Neuron (in vitro differentiated cells): ENCODE results near the gene FANCD2OS.
A peak's percentile ranks its signal among the peaks of the same experiment; 100 is the strongest.
"Not testable (repeated sequence)": the region's sequence is repeated elsewhere in the genome, so short reads cannot be mapped to it uniquely, and the experiment has no call there.

ENCODE experiments used
- H2AFZ ChIP-seq: one replicate; pipeline ENCODE4 v1.6.1; 2013; ENCODE audit warnings: low read depth, mild to moderate bottlenecking, inconsistent platforms, low read length, moderate library complexity
- H3K27me3 ChIP-seq: one replicate; pipeline ENCODE4 v1.6.1; 2013; ENCODE audit warnings: low read length; ENCODE audit not compliant: insufficient read depth
- H3K36me3 ChIP-seq: one replicate; pipeline ENCODE4 v1.6.1; 2013; ENCODE audit warnings: low read length; ENCODE audit not compliant: insufficient read depth
- H3K4me1 ChIP-seq: one replicate; pipeline ENCODE4 v1.6.1; 2013; ENCODE audit warnings: low read length; ENCODE audit not compliant: insufficient read depth
- H3K4me3 ChIP-seq: 2 replicates; pipeline ENCODE4 v1.5.1; 2013; ENCODE audit warnings: mild to moderate bottlenecking, low read length, moderate library complexity
- H3K9me3 ChIP-seq: one replicate; pipeline ENCODE4 v1.6.1; 2013; ENCODE audit warnings: low read length

The FANCD2OS gene

DNA sequence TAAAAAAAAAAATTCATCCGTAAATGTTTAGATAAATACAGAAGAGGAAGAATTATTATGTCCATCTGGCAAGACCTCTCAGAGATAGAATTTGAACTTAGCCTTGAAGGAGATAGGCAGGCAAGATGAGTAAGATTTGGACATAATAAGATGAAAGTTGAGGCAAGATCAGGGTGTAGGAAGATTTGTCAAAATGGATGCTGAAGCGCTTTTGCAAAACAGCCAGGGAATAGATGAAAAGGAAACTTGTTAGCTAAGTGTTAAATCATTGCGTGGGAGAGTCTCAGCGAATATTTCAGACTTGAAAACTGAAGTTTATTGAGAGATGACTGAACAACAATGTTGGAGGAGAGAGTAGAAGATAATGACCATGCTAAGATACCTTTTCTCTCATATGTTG is 14.7 kb upstream of the FANCD2OS start:
- Histone ChIP-seq H3K36me3 (peaks cover 32% of the 10 kb centered on the region), H3K27me3 (no peaks in the 10 kb centered on the region)

DNA sequence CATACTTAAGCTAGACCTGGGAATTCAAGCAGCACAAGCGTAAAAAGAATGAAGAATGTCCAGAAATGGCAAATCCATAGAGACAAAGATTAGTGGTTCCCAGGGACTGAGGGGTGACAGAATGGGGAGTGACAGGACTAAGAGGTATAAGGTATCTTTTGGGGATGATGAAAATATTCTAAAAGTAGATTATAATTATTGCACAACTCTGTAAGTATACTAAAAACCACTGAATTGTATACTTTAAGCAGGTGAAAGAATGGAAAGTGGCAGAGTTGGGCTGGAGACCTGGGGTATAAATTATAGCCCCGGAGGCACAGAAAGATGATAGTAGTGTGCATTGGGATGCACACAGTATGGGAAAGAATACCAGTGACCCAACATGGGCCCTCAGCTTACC is 13.0 kb upstream of the FANCD2OS start:
- Histone ChIP-seq H3K4me3 (no peak overlapping the region), H3K27me3 (no peaks in the 10 kb centered on the region), H2AFZ (no peak overlapping the region), H3K4me1 (peaks cover 9% of the 10 kb centered on the region), H3K36me3 (peaks cover 18% of the 10 kb centered on the region), H3K9me3 (no peaks in the 10 kb centered on the region)

More for the DNA sequence above, 14.7 kb upstream of the FANCD2OS start:
- H3K4me1 ChIP-seq, result no peaks in the 10 kb centered on the region
- no peak overlapping the region for H2AFZ ChIP-seq
- no peak overlapping the region for H3K4me3 ChIP-seq
- no peaks in the 10 kb centered on the region for H3K9me3 ChIP-seq

DNA sequence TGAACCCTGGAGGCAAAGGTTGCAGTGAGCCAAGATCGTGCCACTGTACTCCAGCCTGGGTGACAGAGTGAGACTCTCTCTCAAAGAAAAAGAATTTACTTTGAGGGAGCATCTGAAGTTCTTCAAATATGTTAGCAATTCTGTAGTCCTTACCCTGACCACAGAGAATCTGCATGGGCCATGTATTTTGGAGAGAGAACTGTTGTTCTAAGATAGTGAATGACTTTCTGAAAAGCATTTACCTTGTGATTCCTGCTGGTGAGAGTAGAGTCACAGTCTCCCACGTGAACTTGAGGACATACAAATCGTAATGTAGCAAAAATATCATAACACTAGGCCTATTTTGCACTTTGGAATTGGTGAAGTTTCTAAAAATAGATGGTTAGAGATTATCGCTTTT is 11.3 kb upstream of the FANCD2OS start:
- Histone ChIP-seq H3K27me3 (no peaks in the 10 kb centered on the region), H3K36me3 (peaks cover 12% of the 10 kb centered on the region), H3K9me3 (no peaks in the 10 kb centered on the region), H2AFZ (no peak overlapping the region), H3K4me3 (no peak overlapping the region), H3K4me1 (peaks cover 9% of the 10 kb centered on the region)

DNA sequence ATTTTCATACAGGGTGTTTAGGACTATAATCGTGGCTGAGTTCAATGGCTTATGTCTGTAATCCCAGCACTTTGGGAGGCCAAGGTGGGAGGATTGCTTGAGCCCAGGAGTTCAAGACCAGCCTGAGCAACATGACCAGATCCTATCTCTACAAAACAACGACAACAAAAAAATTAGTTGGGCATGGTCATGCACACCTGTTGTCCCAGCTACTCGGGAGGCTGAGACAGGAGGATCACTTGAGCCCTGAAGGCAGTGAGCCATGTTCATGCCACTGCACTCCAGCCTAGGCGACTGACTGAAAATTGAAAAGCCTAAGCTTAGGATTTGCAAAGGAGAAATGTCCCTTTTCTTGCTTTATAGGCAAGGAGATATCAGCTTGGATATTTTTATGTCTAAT is 8.9 kb upstream of the FANCD2OS start:
- Histone ChIP-seq H3K36me3 (peaks cover 9% of the 10 kb centered on the region), H3K9me3 (no peaks in the 10 kb centered on the region), H3K27me3 (no peaks in the 10 kb centered on the region), H3K4me3 (peak overlapping the region; percentile 74), H3K4me1 (peaks cover 9% of the 10 kb centered on the region), H2AFZ (no peak overlapping the region)

DNA sequence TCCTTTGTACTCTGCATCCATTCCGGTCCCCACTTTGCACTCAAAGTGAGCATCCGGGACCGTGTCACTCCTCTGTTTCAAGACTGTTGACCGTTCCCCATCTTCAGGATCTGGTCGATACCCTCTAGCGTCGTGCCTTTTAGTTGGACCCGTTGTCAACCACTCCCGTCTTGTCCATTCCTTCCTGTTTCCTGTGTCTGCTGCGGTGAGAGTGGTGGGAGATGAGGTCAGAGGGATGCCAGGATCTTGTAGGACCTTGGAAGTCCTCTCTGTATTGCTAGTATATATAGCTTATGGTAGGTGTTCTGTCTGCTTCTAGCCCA is 8.0 kb upstream of the FANCD2OS start:
- Histone ChIP-seq H3K36me3 (peaks cover 5% of the 10 kb centered on the region), H3K4me1 (peaks cover 9% of the 10 kb centered on the region), H2AFZ (peak overlapping the region; percentile 68), H3K27me3 (no peaks in the 10 kb centered on the region), H3K9me3 (no peaks in the 10 kb centered on the region), H3K4me3 (peak overlapping the region; percentile 74)

DNA sequence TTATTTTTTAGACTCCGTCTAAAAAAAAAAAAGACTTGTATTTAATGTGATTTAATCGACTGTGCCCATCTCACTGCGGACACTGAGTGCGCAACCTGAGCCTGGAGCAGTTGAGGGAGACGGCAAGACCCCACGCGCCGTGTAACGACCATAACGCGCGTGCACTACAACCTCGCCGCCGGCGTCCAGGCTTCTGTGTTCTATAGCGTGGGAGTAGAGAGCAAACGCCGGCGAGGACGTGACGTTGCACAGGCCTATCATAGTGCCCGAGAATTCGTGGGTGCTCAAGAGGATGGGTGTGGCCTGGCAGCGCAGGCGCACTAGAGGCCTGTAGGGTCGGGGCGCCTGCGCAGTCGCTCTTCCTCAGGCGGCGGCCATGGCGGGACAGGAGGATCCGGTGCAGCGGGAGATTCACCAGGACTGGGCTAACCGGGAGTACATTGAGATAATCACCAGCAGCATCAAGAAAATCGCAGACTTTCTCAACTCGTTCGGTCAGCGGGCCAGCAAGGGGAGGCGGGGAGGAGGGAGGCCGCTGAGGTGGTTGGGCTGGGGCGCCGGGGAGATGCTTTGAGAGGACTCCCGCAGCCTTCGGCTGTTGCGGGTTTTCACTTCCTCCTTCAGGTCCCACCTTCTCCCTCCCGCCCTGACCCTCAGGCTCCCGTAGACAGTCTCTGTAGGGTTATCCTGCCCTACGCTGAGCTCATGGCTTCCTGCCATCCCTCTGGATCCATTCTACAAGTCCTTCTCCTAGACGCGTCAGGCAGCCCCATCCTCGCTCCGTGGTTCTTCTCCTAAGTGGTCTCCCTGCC is 7.5 kb upstream of the FANCD2OS start, which contains the start of gene BRK1:
TSS of gene BRK1 (plus strand) at position 350 of the 812 bp plus-strand sequence. CDS start at position 377, 27 bp downstream.
- peak within 1 kb of the TSS; percentile 68 for H2AFZ ChIP-seq
- peaks cover 9% of the 10 kb centered on the region for H3K4me1 ChIP-seq
- H3K36me3 ChIP-seq, result peaks cover 5% of the 10 kb centered on the region
- no peaks in the 10 kb centered on the region for H3K9me3 ChIP-seq
- H3K4me3 ChIP-seq, result peak within 1 kb of the TSS; percentile 74
- no peaks in the 10 kb centered on the region for H3K27me3 ChIP-seq

DNA sequence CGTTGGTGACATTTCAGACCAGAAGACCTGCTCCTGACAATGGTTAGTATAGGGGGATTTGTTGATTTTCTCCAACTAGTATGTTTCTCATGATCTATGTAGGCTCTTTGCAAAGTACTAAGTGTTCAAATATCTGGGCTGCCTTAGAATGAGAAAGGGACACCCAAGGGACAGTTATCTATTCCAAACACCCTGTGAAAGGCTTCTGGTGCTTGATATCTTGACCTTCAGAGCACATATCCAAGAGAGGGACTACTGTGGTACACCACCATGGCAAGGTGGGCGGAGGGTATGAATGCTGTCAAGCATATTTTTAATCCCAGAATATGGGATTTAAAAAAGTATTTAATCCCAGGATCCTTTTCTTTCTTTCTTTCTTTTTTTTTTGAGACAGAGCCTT is 1.1 kb downstream of the FANCD2OS start:
- H3K9me3 ChIP-seq, result no peaks in the 10 kb centered on the region
- H3K27me3 ChIP-seq, result no peaks in the 10 kb centered on the region
- peaks cover 1% of the 10 kb centered on the region for H3K36me3 ChIP-seq

DNA sequence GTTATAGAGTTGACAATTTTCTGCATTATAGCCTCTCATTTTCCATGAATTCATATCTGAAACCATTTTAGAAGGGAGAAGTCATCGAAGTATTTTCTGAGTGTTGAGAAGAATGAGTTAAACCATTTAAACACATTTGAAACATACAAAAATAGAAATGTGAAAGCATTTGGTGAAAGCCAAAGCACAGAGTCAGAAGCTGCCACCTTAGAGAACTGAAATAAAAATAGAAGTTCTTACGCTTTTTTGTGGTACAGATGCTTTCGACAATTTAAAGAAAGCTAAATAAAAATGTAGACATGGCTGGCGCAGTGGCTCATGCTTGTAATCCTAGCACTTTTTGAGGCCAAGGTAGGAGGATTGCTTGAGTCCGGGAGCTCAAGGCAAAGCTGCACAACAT is 9.0 kb downstream of the FANCD2OS start:
- H3K4me3 ChIP-seq, result no peak overlapping the region
- H3K36me3 ChIP-seq, result peaks cover 37% of the 10 kb centered on the region
- H2AFZ ChIP-seq, result no peak overlapping the region
- H3K27me3 ChIP-seq, result no peaks in the 10 kb centered on the region
- H3K9me3 ChIP-seq, result no peaks in the 10 kb centered on the region
- H3K4me1 ChIP-seq, result no peaks in the 10 kb centered on the region

More for the DNA sequence above, 1.1 kb downstream of the FANCD2OS start:
- Histone ChIP-seq H3K4me1 (no peaks in the 10 kb centered on the region), H2AFZ (no peak overlapping the region), H3K4me3 (no peak overlapping the region)

DNA sequence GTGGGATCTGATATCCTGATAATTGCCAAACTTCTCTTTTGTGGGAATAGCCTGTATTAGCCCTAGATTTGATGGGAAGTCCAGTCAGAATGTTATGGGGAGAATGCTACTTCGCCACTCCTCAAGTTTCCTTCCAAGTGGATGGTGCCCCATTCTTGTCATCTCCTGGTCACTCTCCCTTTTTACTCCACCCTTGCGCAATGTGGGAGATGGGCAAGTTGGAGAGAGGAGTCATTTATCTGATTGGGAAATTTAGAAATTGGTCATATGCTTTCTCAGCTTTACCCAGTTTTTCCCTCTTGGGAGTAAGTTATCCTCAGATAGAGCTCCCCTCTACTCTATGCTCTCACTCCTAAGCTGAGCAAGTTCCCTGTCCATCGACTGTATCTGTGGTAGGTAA is 14.4 kb downstream of the FANCD2OS start:
- Histone ChIP-seq H3K36me3 (peaks cover 54% of the 10 kb centered on the region), H3K4me3 (no peak overlapping the region), H3K27me3 (no peaks in the 10 kb centered on the region), H3K4me1 (no peaks in the 10 kb centered on the region), H2AFZ (no peak overlapping the region), H3K9me3 (no peaks in the 10 kb centered on the region)

DNA sequence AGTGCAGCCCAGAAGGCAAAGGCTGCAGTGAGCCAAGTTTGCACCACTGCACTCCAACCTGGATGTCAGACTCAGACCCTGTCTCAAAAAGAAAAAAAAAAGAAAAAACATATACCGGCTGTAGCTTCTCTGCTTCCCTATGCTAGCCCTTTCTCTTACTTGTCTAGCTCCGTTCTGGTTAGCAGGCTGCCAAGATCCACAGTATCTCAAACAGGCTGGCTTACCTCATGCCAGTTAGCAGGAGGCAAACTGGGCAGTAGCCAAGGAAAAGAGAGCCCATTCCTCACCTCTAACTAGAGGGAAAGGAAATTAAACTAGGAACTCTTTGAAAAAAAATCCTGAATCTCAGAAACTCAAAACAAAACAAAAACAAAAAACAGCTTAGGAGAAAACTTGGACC is 16.7 kb downstream of the FANCD2OS start:
- H3K36me3 ChIP-seq, result peaks cover 60% of the 10 kb centered on the region
- H3K4me3 ChIP-seq, H3K27me3 ChIP-seq, H3K9me3 ChIP-seq, H3K4me1 ChIP-seq, H2AFZ ChIP-seq: not testable (repeated sequence)

DNA sequence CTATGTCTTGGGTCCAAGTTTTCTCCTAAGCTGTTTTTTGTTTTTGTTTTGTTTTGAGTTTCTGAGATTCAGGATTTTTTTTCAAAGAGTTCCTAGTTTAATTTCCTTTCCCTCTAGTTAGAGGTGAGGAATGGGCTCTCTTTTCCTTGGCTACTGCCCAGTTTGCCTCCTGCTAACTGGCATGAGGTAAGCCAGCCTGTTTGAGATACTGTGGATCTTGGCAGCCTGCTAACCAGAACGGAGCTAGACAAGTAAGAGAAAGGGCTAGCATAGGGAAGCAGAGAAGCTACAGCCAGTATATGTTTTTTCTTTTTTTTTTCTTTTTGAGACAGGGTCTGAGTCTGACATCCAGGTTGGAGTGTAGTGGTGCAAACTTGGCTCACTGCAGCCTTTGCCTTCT is 17.3 kb downstream of the FANCD2OS start:
- H3K36me3 ChIP-seq, result peaks cover 61% of the 10 kb centered on the region
- H3K27me3 ChIP-seq, H2AFZ ChIP-seq, H3K4me1 ChIP-seq, H3K4me3 ChIP-seq, H3K9me3 ChIP-seq: not testable (repeated sequence)

DNA sequence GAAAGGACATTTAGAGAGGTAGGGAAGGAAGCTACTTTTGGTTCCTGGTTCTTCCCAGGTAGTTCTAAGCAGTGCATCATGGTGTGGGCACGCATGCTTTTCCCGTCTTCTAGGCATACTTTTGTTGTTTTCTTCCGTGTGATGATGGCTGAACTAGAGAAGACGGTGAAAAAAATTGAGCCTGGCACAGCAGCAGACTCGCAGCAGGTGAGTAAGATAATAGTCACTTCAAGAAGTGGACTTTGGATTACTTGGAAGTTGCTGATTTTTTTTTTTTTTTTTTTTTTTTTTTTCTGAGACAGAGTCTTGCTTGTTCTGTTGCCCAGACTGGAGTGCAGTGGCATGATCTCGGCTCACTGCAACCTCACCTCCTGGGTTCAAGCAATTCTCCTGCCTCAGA is 17.9 kb downstream of the FANCD2OS start:
- no peak overlapping the region for H2AFZ ChIP-seq
- H3K4me3 ChIP-seq, result no peak overlapping the region
- H3K4me1 ChIP-seq, result no peaks in the 10 kb centered on the region
- no peaks in the 10 kb centered on the region for H3K9me3 ChIP-seq
- no peaks in the 10 kb centered on the region for H3K27me3 ChIP-seq
- H3K36me3 ChIP-seq, result peaks cover 63% of the 10 kb centered on the region

DNA sequence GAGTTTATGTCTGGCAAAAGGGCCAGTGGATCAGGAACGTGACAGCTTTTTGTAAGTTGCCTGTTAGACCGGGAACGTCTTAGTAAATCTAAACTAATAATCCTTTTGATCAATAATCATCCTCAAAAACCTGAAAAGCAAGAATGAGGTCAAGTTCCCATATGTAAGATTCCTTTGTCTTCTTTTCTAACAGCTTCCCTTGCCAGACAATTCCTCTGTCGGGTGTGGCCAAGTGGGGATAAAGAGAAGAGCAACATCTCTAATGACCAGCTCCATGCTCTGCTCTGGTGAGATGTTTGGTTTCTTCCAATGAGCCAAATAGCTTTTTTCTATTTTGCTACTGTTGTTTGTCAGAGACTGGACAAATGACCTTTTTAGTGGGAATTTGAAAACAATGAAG is 19.8 kb downstream of the FANCD2OS start:
- Histone ChIP-seq H2AFZ (no peak overlapping the region), H3K4me1 (no peaks in the 10 kb centered on the region), H3K4me3 (no peak overlapping the region), H3K9me3 (no peaks in the 10 kb centered on the region), H3K27me3 (no peaks in the 10 kb centered on the region), H3K36me3 (peaks cover 72% of the 10 kb centered on the region)

DNA sequence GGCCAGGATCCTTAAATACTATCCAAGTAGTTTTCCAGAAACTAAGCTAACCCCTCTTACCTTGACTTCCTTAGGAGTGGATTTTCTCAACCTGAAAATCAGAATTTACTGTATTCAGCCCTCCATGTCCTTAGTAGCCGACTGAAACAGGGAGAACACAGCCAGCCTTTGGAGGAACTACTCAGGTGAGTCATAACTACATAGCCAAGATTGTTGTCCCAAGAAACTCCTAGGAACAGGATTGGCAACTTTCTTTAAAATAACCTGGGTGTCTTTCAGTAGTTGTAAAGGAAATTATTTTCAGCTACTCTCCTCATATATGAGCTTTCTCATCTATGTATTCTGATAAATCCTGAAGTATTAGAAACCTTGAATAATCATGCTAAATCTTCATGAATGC is 22.3 kb downstream of the FANCD2OS start:
- no peaks in the 10 kb centered on the region for H3K27me3 ChIP-seq
- H3K9me3 ChIP-seq, result no peaks in the 10 kb centered on the region
- H3K4me3 ChIP-seq, result no peak overlapping the region
- peaks cover 77% of the 10 kb centered on the region for H3K36me3 ChIP-seq
- H2AFZ ChIP-seq, result no peak overlapping the region
- no peaks in the 10 kb centered on the region for H3K4me1 ChIP-seq
